Midbrain (tissue), 1 donor: Measurements from ENCODE around the gene SRGAP1.

Source experiments
- DNase-seq: peaks from one replicate; lab custom pipeline; 2025; lab: John Stamatoyannopoulos, UW

SRGAP1 gene

GRCh38 chr12:64207453-64207852, 363.0 kb downstream of the SRGAP1 start:
- DNase-seq = no peak
